ENCODE results near the gene KIRREL3.

DNA sequence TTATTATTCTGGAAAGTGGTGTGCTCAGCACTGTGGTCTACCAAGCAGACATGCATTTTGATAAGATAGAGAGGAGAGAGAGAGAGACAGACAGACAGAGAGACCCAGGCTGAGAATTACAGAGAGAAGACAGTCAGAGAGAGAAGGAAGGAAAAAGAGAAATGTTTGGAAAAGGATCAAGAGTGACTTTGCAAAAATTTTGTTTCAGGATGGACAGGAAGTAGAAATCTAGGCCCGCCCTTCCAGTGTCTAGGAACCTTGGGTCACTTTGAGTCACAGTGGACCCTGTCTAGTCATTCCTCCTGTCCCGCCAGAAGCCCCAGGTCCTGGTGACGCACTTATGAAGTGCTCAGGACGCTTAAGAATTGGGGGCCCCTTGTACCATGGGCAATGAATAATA lies 478.4 kb downstream of the KIRREL3 start:
- no peak for TF ChIP-seq POLR2A (IDR thresholded peaks at IDR 0.05; ENCODE audit: low read depth, low read length)
- TF ChIP-seq, protein P1, sequence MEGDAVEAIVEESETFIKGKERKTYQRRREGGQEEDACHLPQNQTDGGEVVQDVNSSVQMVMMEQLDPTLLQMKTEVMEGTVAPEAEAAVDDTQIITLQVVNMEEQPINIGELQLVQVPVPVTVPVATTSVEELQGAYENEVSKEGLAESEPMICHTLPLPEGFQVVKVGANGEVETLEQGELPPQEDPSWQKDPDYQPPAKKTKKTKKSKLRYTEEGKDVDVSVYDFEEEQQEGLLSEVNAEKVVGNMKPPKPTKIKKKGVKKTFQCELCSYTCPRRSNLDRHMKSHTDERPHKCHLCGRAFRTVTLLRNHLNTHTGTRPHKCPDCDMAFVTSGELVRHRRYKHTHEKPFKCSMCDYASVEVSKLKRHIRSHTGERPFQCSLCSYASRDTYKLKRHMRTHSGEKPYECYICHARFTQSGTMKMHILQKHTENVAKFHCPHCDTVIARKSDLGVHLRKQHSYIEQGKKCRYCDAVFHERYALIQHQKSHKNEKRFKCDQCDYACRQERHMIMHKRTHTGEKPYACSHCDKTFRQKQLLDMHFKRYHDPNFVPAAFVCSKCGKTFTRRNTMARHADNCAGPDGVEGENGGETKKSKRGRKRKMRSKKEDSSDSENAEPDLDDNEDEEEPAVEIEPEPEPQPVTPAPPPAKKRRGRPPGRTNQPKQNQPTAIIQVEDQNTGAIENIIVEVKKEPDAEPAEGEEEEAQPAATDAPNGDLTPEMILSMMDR (IDR thresholded peaks at IDR 0.05; ENCODE audit: extremely low read depth in 1 of 2, insufficient read depth in 1 of 2, low read depth in 1 of 2, low read length in 2 of 2), result no peak
- no peak for TF ChIP-seq EZH2 (IDR thresholded peaks at IDR 0.05; ENCODE audit: borderline replicate concordance, low read depth, low read length, severe bottlenecking)
- TF ChIP-seq JUN (IDR thresholded peaks at IDR 0.05; ENCODE audit: borderline replicate concordance, insufficient read depth, insufficient read length, low read depth), result no peak
- TF ChIP-seq POLR2AphosphoS5 (IDR thresholded peaks at IDR 0.05; ENCODE audit: insufficient read depth, low read depth, low read length), result no peak
- no peak for TF ChIP-seq FOS (IDR thresholded peaks at IDR 0.05; ENCODE audit: borderline replicate concordance, insufficient read depth, low read length)
- TF ChIP-seq GATA2 (IDR thresholded peaks at IDR 0.05; ENCODE audit: insufficient read depth, insufficient read length, low read depth, low read length), result no peak
- TF ChIP-seq MYC (IDR thresholded peaks at IDR 0.05; ENCODE audit: low read depth, low read length), result no peak

Data from endothelial cell of umbilical vein (primary cell).